GM19035 (cell line): ENCODE measurements around the gene SELENBP1.
"Not testable (repeated sequence)": the region's sequence is repeated elsewhere in the genome, so short reads cannot be mapped to it uniquely, and the experiment has no call there.

Experiments
- ATAC-seq: cut with Tn5 transposase; IDR thresholded peaks from one replicate; pipeline ENCODE4 v1.9.1; 2021; ENCODE audit not compliant: unreplicated experiment

The SELENBP1 gene

DNA sequence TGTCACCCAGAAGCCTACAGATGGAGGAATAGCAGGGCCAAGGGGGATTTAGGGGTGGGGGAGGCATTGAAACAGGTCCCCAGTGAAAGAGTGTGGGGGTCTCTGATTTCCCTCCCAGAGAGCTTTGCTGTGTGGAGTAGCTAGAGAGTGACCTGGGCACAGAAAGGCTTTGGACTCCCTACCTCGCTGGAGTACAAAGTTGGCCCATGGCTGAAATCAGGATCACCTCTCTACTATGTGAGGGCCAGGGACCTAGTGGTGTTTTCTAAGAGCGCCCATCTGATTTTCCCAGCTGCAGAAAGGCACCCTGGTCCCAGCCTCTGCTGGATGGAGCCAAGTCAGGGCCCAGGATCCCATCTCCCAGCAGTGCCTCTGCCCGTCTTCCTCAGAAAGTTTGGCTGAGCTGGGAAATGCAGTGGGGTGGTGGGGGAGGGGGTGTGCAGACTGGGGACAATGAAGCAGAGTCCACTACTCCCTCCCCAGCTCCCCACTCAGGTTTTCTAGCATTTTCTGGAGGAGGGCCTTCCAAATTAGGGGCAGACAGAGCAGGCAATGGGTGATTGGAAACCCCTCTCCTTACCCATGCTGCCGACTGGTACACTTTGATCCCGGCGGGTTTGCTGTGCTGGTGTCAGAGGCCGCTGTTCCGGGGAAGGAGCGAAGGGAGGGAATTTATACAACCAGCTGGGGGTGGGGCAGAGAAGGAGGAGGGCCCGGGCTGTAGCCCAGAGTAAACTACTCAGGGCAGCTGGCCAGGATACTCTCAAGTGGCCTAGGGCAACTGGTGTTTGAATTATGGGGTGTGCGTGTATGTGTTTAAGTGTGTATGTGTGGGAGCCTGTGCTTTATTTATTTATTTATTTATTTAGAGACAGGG, at the start of gene SELENBP1:
TSS of gene SELENBP1 (minus strand) at position 648 of the 877 bp plus-strand sequence. CDS start at position 584, 64 bp downstream.
- no peak for ATAC-seq

DNA sequence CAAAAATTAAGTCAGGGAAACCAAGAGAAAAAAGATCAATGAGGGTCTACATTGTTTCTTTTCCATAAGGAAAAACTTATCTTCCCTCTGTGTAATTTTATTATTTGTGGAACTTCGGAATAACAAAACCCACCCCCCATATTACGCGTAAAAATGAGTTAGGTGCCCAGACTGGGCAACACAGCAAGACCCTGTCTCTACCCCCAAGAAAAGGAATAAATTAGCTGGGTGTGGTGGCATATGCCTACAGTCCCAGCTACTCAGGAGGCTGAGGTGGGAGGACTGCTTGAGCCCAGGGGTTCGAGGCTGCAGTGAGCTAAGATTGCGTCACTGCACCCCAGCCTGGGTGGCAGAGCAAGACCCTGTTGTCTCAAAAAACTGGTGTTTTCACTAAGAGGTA, 47.3 kb upstream of the SELENBP1 start:
- no peak for ATAC-seq

DNA sequence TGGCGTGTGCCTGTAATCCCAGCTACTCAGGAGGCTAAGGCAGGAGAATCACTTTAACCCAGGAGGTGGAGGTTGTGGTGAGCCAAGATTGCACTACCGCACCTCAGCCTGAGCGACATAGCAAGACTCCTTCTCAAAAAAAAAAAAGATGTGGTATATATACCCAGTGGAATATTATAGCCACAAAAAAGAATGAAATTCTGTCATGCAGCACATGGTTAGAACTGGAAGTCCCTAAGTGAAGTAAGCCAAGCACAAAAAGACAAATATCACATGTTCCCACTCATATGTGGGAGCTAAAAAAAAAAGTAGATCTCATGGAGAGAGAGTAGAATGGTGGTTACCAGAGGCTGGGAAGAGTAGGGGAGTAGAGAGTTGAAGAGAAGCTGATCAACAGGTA, 45.6 kb upstream of the SELENBP1 start:
- no peak for ATAC-seq

DNA sequence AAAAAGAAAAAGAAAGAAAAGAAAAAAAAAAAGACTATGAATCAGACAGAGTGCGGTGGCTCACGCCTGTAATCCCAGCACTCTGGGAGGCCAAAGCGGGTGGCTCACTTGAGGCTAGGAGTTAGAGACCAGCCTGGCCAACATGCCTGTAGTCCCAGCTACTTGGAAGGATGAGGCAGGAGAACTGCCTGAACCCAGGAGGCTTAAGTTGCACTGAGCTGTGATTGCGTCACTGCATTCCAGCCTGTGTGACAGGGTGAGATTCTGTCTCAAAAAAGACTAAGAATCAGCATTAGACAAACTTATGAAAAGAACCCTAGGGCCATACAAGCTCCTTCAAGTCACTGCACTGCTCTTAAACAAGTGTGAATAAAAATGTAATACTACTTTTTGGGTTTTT, 43.7 kb upstream of the SELENBP1 start:
- no peak for ATAC-seq

DNA sequence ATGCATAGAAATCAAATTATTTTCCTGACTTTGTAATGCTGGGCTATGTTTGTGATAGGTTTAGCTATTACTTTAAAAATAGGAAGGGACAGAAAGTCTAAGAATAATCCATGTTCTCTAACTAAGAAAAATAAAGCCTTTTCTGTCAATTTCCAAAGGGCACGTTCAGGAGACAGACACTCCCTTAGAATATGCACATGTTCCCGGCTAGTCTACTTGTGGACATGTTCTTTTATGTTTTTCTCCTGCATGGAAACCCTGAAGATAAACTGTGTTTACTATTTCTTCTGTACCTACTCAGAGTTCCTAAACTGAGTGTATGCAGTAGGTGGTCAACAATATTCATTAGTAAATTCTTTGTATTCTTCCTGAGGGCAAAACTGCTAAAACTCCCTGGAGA, 39.4 kb upstream of the SELENBP1 start:
- ATAC-seq: no peak

- no peak for ATAC-seq
Observed at GRCh38 chr1:151408891-151409290, 36.4 kb upstream of the SELENBP1 start.

DNA sequence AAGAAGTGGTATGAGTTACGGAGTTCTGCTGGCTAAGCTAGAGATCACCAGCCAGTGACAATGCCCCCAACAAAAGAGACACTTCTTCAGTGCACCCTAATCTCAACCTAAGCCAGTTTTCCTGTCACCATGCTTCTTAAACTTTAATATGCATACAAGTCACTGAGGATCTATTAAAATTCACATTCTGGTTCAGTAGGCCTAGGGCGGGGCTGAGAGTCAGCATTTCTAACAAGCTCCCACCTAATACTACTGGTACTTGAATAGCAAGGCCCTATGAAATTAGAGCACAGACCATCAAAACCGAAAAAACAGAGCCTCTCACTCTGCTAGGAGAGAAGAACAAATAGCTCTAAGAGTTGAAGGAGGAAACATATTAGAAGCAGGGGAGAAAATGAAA, 34.8 kb upstream of the SELENBP1 start:
- ATAC-seq: no peak

GRCh38 chr1:151406176-151406575, 33.7 kb upstream of the SELENBP1 start:
- ATAC-seq: no peak

GRCh38 chr1:151405187-151405951, 32.9 kb upstream of the SELENBP1 start:
- ATAC-seq: no peak

DNA sequence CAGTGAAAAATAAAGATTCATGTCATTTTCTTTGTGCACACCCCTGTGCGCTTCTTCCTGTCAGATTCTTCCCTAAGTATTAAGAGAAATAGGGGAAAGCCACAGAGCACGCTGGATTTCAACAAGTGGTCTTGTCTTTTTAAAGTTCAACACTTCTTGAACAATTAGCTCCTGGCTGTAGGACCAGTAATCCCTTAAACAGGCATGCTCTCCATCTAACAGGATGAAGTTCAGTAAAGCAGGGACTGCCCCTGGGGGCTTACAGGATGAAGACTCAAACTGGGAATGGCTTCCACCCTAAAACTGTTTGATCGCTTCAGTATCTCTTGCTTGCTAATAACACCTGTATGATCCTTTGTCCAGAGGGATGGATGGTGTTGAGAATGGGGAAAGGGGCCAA, 31.1 kb upstream of the SELENBP1 start:
- no peak for ATAC-seq

- no peak for ATAC-seq
Observed at GRCh38 chr1:151402764-151403163, 30.3 kb upstream of the SELENBP1 start.

GRCh38 chr1:151401860-151402259, 29.4 kb upstream of the SELENBP1 start:
- ATAC-seq: no peak

GRCh38 chr1:151401125-151401788, 28.8 kb upstream of the SELENBP1 start:
- ATAC-seq: no peak

GRCh38 chr1:151399324-151400171, 27.0 kb upstream of the SELENBP1 start, which contains the start of gene PSMB4:
Gene PSMB4, plus strand, starts transcription at chr1:151399573. Its CDS starts 15 bp downstream, at chr1:151399588.
- ATAC-seq: peak; percentile 81

DNA sequence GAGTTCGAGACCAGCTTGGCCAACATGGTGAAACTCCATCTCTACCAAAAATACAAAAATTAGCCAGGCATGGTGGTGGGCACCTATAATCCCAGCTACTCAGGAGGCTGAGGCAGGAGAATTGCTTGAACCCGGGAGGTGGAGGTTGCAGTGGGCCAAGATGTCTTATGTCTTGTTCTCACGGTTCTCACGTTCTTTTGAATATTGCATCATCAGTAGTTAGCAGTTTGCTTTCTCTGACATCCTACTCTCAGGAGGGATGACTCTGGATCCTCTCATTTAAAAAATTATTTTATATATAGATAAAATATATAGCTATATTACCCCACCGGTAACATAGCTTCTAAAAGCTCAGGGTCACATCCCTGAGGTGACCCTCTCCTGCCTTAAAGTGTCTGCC, 23.8 kb upstream of the SELENBP1 start:
- ATAC-seq: not testable (repeated sequence)

DNA sequence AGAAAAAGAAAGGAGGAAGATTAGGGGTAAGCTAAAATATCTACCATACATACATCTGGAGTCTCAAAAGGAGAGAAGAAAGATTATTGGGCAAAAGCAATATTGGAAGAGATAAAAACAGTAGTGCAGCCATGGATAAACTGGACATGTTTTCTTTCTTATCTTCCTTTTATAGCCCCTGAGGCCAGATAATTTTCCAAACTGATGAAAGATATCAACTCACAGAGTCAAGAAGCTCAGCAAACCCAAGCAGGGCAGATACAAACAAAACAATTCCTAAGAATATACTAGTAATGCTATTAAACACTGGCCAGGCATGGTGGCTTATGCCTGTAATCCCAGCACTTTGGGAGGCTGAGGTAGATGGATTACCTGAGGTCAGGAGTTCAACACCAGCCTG, 21.1 kb upstream of the SELENBP1 start:
- no peak for ATAC-seq

DNA sequence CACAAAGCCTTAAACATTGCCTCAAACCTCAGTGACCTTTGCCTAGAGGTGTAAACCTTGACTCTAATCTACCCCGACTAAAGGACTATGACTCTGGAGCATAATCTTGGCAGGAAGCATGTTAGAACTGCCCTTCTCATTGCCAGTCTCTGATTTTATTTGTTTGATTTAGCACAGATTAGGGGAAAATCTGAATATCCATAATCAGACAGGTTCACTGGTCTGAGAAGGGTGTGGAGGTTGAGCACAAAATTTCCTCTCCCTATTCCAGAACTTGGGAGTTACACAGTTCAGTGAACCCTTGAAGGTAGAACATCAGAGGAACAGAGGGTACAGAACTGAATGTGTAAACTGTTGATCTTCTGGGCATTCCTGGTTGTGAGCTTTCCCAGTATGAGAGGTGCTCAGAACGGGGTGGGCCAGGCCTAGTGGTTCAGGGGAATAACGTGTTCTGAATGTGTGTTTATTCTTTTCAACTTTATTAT, 18.6 kb upstream of the SELENBP1 start:
- ATAC-seq: no peak

DNA sequence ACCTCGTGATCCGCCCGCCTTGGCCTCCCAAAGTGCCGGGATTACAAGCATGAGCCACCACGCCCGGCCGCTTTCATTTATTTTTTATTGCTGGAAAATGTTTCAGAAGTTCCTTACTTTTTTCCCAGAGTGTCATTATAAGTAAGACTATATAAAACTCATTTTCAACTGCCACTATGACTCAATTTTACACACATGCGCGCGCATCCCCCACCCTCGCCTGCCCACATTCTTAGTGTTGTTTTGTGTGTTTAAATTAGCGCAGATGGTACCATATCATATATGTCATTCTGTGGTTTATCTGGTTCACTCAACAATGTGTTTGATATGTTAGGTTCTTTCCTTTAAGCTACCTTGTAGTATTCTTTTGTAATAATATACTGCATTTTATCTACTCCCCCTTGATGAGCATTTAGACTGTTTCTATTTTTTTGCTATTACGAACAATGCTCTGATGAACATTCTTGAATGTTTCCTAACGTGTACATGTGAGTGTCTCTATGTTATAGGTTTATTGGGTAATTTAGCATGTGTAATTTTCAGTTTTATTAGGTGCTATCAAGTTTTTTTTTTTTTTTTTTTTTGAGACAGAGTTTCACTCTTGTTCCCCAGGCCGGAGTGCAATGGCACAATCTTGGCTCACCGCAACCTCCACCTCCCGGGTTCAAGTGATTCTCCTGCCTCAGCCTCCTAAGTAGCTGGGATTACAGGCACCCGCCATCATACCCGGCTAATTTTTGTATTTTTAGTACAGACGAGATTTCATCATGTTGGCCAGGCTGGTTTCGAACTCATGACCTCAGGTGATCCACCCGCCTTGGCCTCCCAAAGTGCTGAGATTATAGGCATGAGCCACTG, 17.9 kb upstream of the SELENBP1 start:
- ATAC-seq: not testable (repeated sequence)

DNA sequence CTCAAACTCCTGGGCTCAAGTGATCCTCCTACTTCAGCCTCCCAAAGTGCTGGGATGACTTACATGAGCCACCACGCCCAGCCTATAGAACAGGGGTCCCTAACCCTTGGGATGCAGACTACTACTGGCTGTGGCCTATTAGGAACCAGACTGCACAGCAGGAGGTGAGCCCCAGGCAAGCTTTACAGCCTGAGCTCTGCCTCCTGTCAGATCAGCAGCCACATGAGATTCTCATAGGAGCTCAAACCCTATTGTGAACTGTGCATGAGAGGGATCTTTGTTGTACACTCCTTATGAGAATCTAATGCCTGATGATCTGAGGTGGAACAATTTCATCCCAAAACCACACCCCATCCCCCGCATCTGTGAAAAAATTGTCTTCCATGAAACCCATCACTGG, 13.5 kb upstream of the SELENBP1 start:
- no peak for ATAC-seq
